GM12878 (cell line): ENCODE data around the gene PRR12. TPM values are rescaled to one million over a fixed set of nuclear protein-coding genes. Genes with fewer than 3 reads are reported as not detected.

ENCODE experiments used
- ATAC-seq: fragments of 200-7000 bp; cut with Tn5 transposase; 3 replicates; pipeline ENCODE4 v1.9.1; 2020; ENCODE audit warnings: mild to moderate bottlenecking, moderate library complexity
- BruUV-seq: library from RNA; stranded (reverse); fragments of 400-500 nt; replicated peaks from 2 replicates; lab custom pipeline; 2021; lab: Mats Ljungman, UMichigan
- CTCF ChIA-PET: fragments of 300-600 bp; sonication (Branson Sonifier 250); formaldehyde crosslinking; extraction: SDS; loops from one replicate; lab custom pipeline; 2021; ENCODE audit warnings: inconsistent platforms; lab: Yijun Ruan, JAX
- POLR2A ChIA-PET: fragments of 350-600 bp; formaldehyde crosslinking; extraction: SDS; loops from one replicate; lab custom pipeline; 2021; ENCODE audit warnings: inconsistent platforms; lab: Charles Lee
- RAD21 ChIA-PET: fragments of 300-600 bp; sonication (Branson Sonifier 250); formaldehyde crosslinking; loops from one replicate; lab custom pipeline; 2023; ENCODE audit warnings: antibody characterized with exemption; ENCODE audit not compliant: unreplicated experiment; lab: Charles Lee
- SMC1A ChIA-PET: fragments of 300-600 bp; sonication (Branson Sonifier 250); formaldehyde crosslinking; loops from one replicate; lab custom pipeline; 2023; ENCODE audit not compliant: unreplicated experiment, uncharacterized antibody; lab: Charles Lee
- DNase-seq: peaks from one replicate; pipeline ENCODE4 v3.0.0-alpha.2; 2011; ENCODE audit warnings: low read depth, low spot score
- FAIRE-seq: peaks from 3 replicates; lab custom pipeline; 2011; peaks lifted over from hg19 to GRCh38; lab: Jason Lieb, UNC
- H2AFZ ChIP-seq: 2 replicates; pipeline ENCODE4 v1.6.0; 2011; ENCODE audit warnings: low read depth, low read length, control low read depth; ENCODE audit not compliant: control insufficient read depth
- H3K27ac ChIP-seq: 2 replicates; pipeline ENCODE4 v1.5.1; 2011; ENCODE audit warnings: control low read depth; ENCODE audit not compliant: control insufficient read depth, insufficient read depth
- H3K27me3 ChIP-seq, 2 experiments: replicated peaks in 1 of 2; 2 replicates each; pipeline versions ENCODE4 v1.6.0 to v1.6.1; 2011; ENCODE audit warnings: low read length in 1 of 2; ENCODE audit not compliant: control insufficient read depth in 2 of 2, insufficient read depth in 2 of 2
- H3K36me3 ChIP-seq, 2 experiments: 2 replicates each; pipeline ENCODE4 v1.5.1; 2011; ENCODE audit warnings: low read length in 1 of 2; ENCODE audit not compliant: control insufficient read depth in 2 of 2, insufficient read depth in 2 of 2
- H3K4me1 ChIP-seq: 2 replicates; pipeline ENCODE4 v1.6.1; 2011; ENCODE audit warnings: mild to moderate bottlenecking, low read length, moderate library complexity, mixed read lengths; ENCODE audit not compliant: control insufficient read depth, insufficient read depth
- H3K4me2 ChIP-seq: 2 replicates; pipeline ENCODE4 v1.6.0; 2011; ENCODE audit warnings: control low read depth; ENCODE audit not compliant: control insufficient read depth, insufficient read depth
- H3K4me3 ChIP-seq: fragments of 200-600 bp; sonication (generic); 2 replicates; pipeline ENCODE4 v1.5.1; 2016
- H3K79me2 ChIP-seq: 2 replicates; pipeline ENCODE4 v1.6.0; 2011; ENCODE audit warnings: low read length; ENCODE audit not compliant: control insufficient read depth, insufficient read depth
- H3K9ac ChIP-seq: 2 replicates; pipeline ENCODE4 v1.8.0; 2011; ENCODE audit warnings: low read length, control low read depth, mixed read lengths; ENCODE audit not compliant: control insufficient read depth, insufficient read depth
- H3K9me3 ChIP-seq: replicated peaks from 3 replicates; pipeline ENCODE4 v1.5.1; 2011; ENCODE audit warnings: mild to moderate bottlenecking, low read length; ENCODE audit not compliant: control insufficient read depth, insufficient read depth
- H4K20me1 ChIP-seq: 2 replicates; pipeline ENCODE4 v1.6.0; 2011; ENCODE audit not compliant: control insufficient read depth, insufficient read depth
- ASH2L ChIP-seq: fragments of 300-600, 200-600 bp; sonication (generic); IDR thresholded peaks from 2 replicates; pipeline ENCODE4 v1.6.1; 2017; ENCODE audit warnings: low read depth, mild to moderate bottlenecking, borderline replicate concordance
- CBFB ChIP-seq: IDR thresholded peaks from 2 replicates; pipeline ENCODE4 v1.6.1; 2016; ENCODE audit warnings: antibody characterized with exemption, low read depth
- CHD2 ChIP-seq: IDR thresholded peaks from 2 replicates; pipeline ENCODE4 v1.6.1; 2011; ENCODE audit warnings: low read depth, low read length, improper control_type of control experiment, borderline replicate concordance
- ETV6 ChIP-seq, 2 experiments: fragments of 450-650 bp in 1 of 2; IDR thresholded peaks in 1 of 2; conservative IDR thresholded peaks in 1 of 2; 2 replicates each; pipeline ENCODE4 v1.6.1; 2014; ENCODE audit warnings: antibody characterized with exemption in 1 of 2, borderline replicate concordance in 1 of 2, low read depth in 1 of 2, mild to moderate bottlenecking in 1 of 2, moderate library complexity in 1 of 2
- MXI1 ChIP-seq: fragments of 150-350 bp; IDR thresholded peaks from 2 replicates; pipeline ENCODE4 v1.6.1; 2011; ENCODE audit warnings: low read depth, mild to moderate bottlenecking, inconsistent platforms, low read length, improper control_type of control experiment
- NBN ChIP-seq: fragments of 450-650 bp; IDR thresholded peaks from 2 replicates; pipeline ENCODE4 v1.6.1; 2016
- RBBP5 ChIP-seq: fragments of 200-600 bp; sonication (generic); conservative IDR thresholded peaks from 2 replicates; pipeline ENCODE4 v1.6.1; 2016
- RUNX3 ChIP-seq: IDR thresholded peaks from 2 replicates; pipeline ENCODE4 v1.6.1; 2012; ENCODE audit warnings: low read length, inconsistent platforms
- SMAD5 ChIP-seq: IDR thresholded peaks from 2 replicates; pipeline ENCODE4 v1.6.1; 2016; ENCODE audit warnings: antibody characterized with exemption, low read depth
- SRF ChIP-seq, 2 experiments: IDR thresholded peaks; 2 replicates each; pipeline ENCODE4 v1.6.1; 2011; ENCODE audit warnings: low read depth in 2 of 2, low read length in 2 of 2, mild to moderate bottlenecking in 1 of 2, moderate library complexity in 1 of 2
- STAT3 ChIP-seq: IDR thresholded peaks from 2 replicates; pipeline ENCODE4 v1.6.1; 2011; ENCODE audit warnings: low read depth, low read length, improper control_type of control experiment
- SUZ12 ChIP-seq: fragments of 200-600 bp; sonication (generic); IDR thresholded peaks from one replicate; pipeline ENCODE4 v1.6.1; 2018; ENCODE audit warnings: antibody characterized with exemption, mild to moderate bottlenecking; ENCODE audit not compliant: unreplicated experiment
- ZNF274 ChIP-seq: IDR thresholded peaks from one replicate; pipeline ENCODE4 v1.8.0; 2011; ENCODE audit not compliant: insufficient read length, insufficient read depth
- ZSCAN29 ChIP-seq: fragments of 450-650 bp; IDR thresholded peaks from 2 replicates; pipeline ENCODE4 v1.6.1; 2017; ENCODE audit warnings: mild to moderate bottlenecking, moderate library complexity
- WGBS: methylation state at CpG from one replicate; pipeline ENCODE4 v1.1.6; 2016; ENCODE audit warnings: low lambda C conversion rate; ENCODE audit not compliant: insufficient replicate concordance, insufficient coverage; ENCODE audit errors: missing lambda C conversion rate; 5-methylcytosine and 5-hydroxymethylcytosine counted together
- in situ Hi-C: fragments of 300-500 bp; cut with MboI; formaldehyde crosslinking; loops from 9 replicates; pipeline ENCODE4 v1.14.3; 2018; ENCODE audit warnings: mixed read lengths
- intact Hi-C: fragments of 100-400 bp; cut with micrococcal nuclease; formaldehyde crosslinking; loops from one replicate; pipeline ENCODE4 v1.14.2; 2022; ENCODE audit not compliant: unreplicated experiment
- polyA plus RNA-seq, 11 experiments: library from polyadenylated mRNA; depleted of rRNA in 4 of 11; unstranded in 6 of 11; stranded (reverse) in 5 of 11; fragments of >200 nt; fragmentation: Nextera tagmentation in 4 of 11; fragmentation: Illumina TruSeq in 1 of 11; extraction: Ambion mirVana in 4 of 11; extraction: Trizol in 1 of 11; gene quantifications; 1 replicate in 1 of 11; 2 replicates in 10 of 11; pipeline versions ENCODE4 v1.2.1 to v1.2.3, GENCODE V29; 2011 to 2016; ENCODE audit warnings: inconsistent platforms in 2 of 11, missing spikeins in 2 of 11, low read depth in 1 of 11
- total RNA-seq, 4 experiments: library from RNA; depleted of rRNA in 3 of 4; stranded (reverse); fragments of >200 nt in 3 of 4; fragmentation: Illumina TruSeq in 1 of 4; extraction: Trizol in 1 of 4; gene quantifications; 2 replicates each; pipeline versions ENCODE4 v1.2.1 to v1.2.3, GENCODE V29; 2013 to 2021
- TF ChIP-seq, protein P1 (sequence below): fragments of 450-650 bp; IDR thresholded peaks from 2 replicates; pipeline ENCODE4 v1.6.1; 2017; ENCODE audit warnings: mild to moderate bottlenecking, moderate library complexity
- TF ChIP-seq, protein P2 (sequence below): fragments of 150-350 bp; IDR thresholded peaks from 2 replicates; pipeline ENCODE4 v1.6.1; 2016; ENCODE audit warnings: low read depth, low read length
- TF ChIP-seq, protein P3 (sequence below): IDR thresholded peaks from 2 replicates; pipeline ENCODE4 v1.6.1; 2011; ENCODE audit warnings: low read depth, low read length, improper control_type of control experiment, borderline replicate concordance

Gene PRR12
- total and polyA plus RNA-seq, 10 of the 15 experiments (the other 5 are each of a cell fraction or from before 2014, with no cell fraction given): 0.02 to 25.3 (median 1.6) TPM

DNA sequence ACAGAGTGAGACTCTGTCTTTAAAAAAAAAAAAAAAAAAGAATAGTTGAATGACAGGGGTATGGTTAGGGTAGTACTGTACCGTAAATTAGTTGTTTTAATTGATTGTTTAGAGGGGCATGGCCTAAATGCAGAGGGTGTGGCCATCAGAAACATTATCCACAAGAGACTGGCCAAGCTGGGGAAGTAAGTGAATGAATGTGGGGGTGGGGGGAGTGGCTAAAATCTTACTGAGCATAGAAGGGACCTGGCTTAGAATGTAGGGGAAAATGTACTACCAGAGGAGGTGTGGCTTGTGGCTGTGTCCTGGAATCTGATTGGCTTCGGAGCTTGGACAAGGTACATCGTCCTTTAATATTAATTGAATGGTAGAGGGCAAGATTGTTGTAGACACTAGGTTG, 78.5 kb downstream of the PRR12 start:
- BruUV-seq: no TSS peak
- no peak overlapping the region for H3K27ac ChIP-seq
- DNase-seq (no peak), ATAC-seq (no peak), FAIRE-seq (no peak)
- H4K20me1 ChIP-seq: no peaks in the 10 kb centered on the region
- in situ Hi-C loops (loop anchor here (5.0 kb wide), 1 partner anchor 172 kb away; the partner anchor contains the start of gene RPS11), intact Hi-C loops (no loop called here)
- no peaks in the 10 kb centered on the region; a peak in 2 of 4 replicates for H3K36me3 ChIP-seq
- no peak overlapping the region for H3K4me3 ChIP-seq
- H3K4me1 ChIP-seq: peaks cover 25% of the 10 kb centered on the region
- no peaks in the 10 kb centered on the region for H3K9me3 ChIP-seq
- WGBS: 83% methylated on average over 3 of the region's 3 CpGs
- ChIA-PET POLR2A (interaction anchor here (1.1 to 2.0 kb wide), 2 partner anchors 29 to 98 kb away, joined by 3 to 11 read pairs; partner anchors contain the start of gene RRAS), SMC1A (no interaction called here), CTCF (interaction anchor here (0.8 to 10.5 kb wide), 4 partner anchors 11 to 99 kb away, joined by 3 to 130 read pairs (median 4); partner anchors contain the start of genes RRAS and SCAF1), RAD21 (interaction anchor here (0.7 kb wide), 1 partner anchor 80 kb away, joined by 3 read pairs; no protein-coding TSS in a partner anchor)
- no peaks in the 10 kb centered on the region for H3K27me3 ChIP-seq
- no peak overlapping the region for H3K9ac ChIP-seq
- H3K4me2 ChIP-seq: no peak overlapping the region
- H2AFZ ChIP-seq: no peak overlapping the region
- H3K79me2 ChIP-seq: peaks cover 22% of the 10 kb centered on the region
- TF ChIP-seq, protein P1, sequence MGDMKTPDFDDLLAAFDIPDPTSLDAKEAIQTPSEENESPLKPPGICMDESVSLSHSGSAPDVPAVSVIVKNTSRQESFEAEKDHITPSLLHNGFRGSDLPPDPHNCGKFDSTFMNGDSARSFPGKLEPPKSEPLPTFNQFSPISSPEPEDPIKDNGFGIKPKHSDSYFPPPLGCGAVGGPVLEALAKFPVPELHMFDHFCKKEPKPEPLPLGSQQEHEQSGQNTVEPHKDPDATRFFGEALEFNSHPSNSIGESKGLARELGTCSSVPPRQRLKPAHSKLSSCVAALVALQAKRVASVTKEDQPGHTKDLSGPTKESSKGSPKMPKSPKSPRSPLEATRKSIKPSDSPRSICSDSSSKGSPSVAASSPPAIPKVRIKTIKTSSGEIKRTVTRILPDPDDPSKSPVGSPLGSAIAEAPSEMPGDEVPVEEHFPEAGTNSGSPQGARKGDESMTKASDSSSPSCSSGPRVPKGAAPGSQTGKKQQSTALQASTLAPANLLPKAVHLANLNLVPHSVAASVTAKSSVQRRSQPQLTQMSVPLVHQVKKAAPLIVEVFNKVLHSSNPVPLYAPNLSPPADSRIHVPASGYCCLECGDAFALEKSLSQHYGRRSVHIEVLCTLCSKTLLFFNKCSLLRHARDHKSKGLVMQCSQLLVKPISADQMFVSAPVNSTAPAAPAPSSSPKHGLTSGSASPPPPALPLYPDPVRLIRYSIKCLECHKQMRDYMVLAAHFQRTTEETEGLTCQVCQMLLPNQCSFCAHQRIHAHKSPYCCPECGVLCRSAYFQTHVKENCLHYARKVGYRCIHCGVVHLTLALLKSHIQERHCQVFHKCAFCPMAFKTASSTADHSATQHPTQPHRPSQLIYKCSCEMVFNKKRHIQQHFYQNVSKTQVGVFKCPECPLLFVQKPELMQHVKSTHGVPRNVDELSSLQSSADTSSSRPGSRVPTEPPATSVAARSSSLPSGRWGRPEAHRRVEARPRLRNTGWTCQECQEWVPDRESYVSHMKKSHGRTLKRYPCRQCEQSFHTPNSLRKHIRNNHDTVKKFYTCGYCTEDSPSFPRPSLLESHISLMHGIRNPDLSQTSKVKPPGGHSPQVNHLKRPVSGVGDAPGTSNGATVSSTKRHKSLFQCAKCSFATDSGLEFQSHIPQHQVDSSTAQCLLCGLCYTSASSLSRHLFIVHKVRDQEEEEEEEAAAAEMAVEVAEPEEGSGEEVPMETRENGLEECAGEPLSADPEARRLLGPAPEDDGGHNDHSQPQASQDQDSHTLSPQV: no peak
- TF ChIP-seq MXI1 (no peak), SRF (IDR thresholded peaks at IDR 0.05; ENCODE audit: low read depth in 2 of 2, low read length in 2 of 2) (no peak), SUZ12 (no peak), NBN (no peak), RUNX3 (no peak), RBBP5 (no peak), ZSCAN29 (no peak), CBFB (no peak), STAT3 (no peak), ETV6 (conservative IDR thresholded peaks at IDR 0.05 in 1 of 2, IDR thresholded peaks at IDR 0.05 in 1 of 2; ENCODE audit: borderline replicate concordance in 1 of 2, low read depth in 1 of 2) (no peak), SMAD5 (no peak), CHD2 (no peak), ZNF274 (no peak), ASH2L (no peak)
- TF ChIP-seq, protein P2, sequence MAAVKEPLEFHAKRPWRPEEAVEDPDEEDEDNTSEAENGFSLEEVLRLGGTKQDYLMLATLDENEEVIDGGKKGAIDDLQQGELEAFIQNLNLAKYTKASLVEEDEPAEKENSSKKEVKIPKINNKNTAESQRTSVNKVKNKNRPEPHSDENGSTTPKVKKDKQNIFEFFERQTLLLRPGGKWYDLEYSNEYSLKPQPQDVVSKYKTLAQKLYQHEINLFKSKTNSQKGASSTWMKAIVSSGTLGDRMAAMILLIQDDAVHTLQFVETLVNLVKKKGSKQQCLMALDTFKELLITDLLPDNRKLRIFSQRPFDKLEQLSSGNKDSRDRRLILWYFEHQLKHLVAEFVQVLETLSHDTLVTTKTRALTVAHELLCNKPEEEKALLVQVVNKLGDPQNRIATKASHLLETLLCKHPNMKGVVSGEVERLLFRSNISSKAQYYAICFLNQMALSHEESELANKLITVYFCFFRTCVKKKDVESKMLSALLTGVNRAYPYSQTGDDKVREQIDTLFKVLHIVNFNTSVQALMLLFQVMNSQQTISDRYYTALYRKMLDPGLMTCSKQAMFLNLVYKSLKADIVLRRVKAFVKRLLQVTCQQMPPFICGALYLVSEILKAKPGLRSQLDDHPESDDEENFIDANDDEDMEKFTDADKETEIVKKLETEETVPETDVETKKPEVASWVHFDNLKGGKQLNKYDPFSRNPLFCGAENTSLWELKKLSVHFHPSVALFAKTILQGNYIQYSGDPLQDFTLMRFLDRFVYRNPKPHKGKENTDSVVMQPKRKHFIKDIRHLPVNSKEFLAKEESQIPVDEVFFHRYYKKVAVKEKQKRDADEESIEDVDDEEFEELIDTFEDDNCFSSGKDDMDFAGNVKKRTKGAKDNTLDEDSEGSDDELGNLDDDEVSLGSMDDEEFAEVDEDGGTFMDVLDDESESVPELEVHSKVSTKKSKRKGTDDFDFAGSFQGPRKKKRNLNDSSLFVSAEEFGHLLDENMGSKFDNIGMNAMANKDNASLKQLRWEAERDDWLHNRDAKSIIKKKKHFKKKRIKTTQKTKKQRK: no peak
- TF ChIP-seq, protein P3, sequence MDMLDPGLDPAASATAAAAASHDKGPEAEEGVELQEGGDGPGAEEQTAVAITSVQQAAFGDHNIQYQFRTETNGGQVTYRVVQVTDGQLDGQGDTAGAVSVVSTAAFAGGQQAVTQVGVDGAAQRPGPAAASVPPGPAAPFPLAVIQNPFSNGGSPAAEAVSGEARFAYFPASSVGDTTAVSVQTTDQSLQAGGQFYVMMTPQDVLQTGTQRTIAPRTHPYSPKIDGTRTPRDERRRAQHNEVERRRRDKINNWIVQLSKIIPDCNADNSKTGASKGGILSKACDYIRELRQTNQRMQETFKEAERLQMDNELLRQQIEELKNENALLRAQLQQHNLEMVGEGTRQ: no peak
